ENCODE data around the gene SMPD3.

DNA sequence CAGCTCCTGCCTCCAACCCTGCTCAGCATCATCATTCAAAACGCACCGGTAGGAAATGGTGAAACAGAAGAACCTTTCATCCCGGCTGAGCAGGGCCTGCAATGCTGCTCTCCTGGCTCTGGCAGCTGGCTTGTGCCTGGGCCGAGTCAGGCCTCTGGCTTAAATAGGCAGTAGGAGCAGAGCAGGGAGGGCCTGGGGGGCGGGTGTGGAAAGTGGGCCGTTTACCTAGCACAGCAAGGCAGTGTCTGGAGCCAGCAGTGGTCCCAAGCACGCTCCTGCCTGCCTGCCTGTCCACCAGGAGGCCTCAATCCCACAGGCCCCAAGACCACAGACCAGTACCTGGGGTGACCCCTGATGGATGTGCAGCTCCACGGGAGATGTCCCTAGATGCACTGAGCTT is 59.3 kb downstream of the SMPD3 start:
- TF ChIP-seq POLR2A (IDR thresholded peaks at IDR 0.05; ENCODE audit: low read length), result no peak
- TF ChIP-seq CTCF (IDR thresholded peaks at IDR 0.05), result no peak
- no peak for TF ChIP-seq SREBF2 (IDR thresholded peaks at IDR 0.05)
- TF ChIP-seq MAFK (IDR thresholded peaks at IDR 0.05; ENCODE audit: partially characterized antibody), result no peak
- TF ChIP-seq ZFP36 (IDR thresholded peaks at IDR 0.05; ENCODE audit: borderline replicate concordance, partially characterized antibody), result no peak
- TF ChIP-seq RAD21 (conservative IDR thresholded peaks at IDR 0.05 in 1 of 2, IDR thresholded peaks at IDR 0.05 in 1 of 2), result no peak
- no peak for TF ChIP-seq KDM1A (IDR thresholded peaks at IDR 0.05; ENCODE audit: low read depth)
- TF ChIP-seq POLR2AphosphoS2 (conservative IDR thresholded peaks at IDR 0.05; ENCODE audit: low read length), result no peak
